CD4-positive, alpha-beta T cell (primary cell): Measurements from ENCODE around the gene LIN28B. TPM values are rescaled to one million over a fixed set of nuclear protein-coding genes. Genes with fewer than 3 reads are reported as not detected.

ENCODE experiments used
- ATAC-seq: fragments of 200-7000 bp; cut with Tn5 transposase; one replicate; pipeline ENCODE4 v1.10.0; 2022; ENCODE audit warnings: mild to moderate bottlenecking; ENCODE audit not compliant: poor library complexity
- CTCF ChIA-PET: fragments of 350-600 bp; sonication (Branson Sonifier 250); formaldehyde crosslinking; loops from one replicate; lab custom pipeline; 2021; ENCODE audit warnings: antibody characterized with exemption, inconsistent platforms; lab: Charles Lee
- POLR2A ChIA-PET: fragments of 350-600 bp; sonication (Branson Sonifier 250); formaldehyde crosslinking; loops from one replicate; lab custom pipeline; 2021; ENCODE audit warnings: antibody characterized with exemption, inconsistent platforms; lab: Charles Lee
- DNase-seq, 14 experiments: peaks; one replicate each; pipeline ENCODE4 v3.0.0-alpha.2; 2013 to 2020; ENCODE audit warnings: mixed read lengths in 2 of 14
- H3K27ac ChIP-seq, 2 donors: one replicate each; pipeline versions ENCODE4 v1.5.1 to v1.7.0; 2013; ENCODE audit warnings: low read length in 2 of 2, low read depth in 1 of 2, mild to moderate bottlenecking in 1 of 2
- H3K27me3 ChIP-seq, 2 experiments: 1 replicate in 1 of 2; 2 replicates in 1 of 2; pipeline versions ENCODE4 v1.6.1 to v1.7.0; 2013; ENCODE audit warnings: low read length in 2 of 2, control low read depth in 1 of 2, mild to moderate bottlenecking in 1 of 2, moderate library complexity in 1 of 2; ENCODE audit not compliant: insufficient read depth in 2 of 2, control insufficient read depth in 1 of 2
- H3K36me3 ChIP-seq: one replicate; pipeline ENCODE4 v1.6.1; 2013; ENCODE audit warnings: low read length, control low read depth; ENCODE audit not compliant: insufficient read depth
- H3K4me1 ChIP-seq: one replicate; pipeline ENCODE4 v1.6.1; 2013; ENCODE audit warnings: low read length, control low read depth; ENCODE audit not compliant: insufficient read depth
- H3K4me3 ChIP-seq: one replicate; pipeline ENCODE4 v1.5.1; 2013; ENCODE audit warnings: mild to moderate bottlenecking, low read length, moderate library complexity
- H3K9me3 ChIP-seq, 2 experiments: 1 replicate in 1 of 2; 2 replicates in 1 of 2; pipeline versions ENCODE4 v1.6.1 to v1.7.0; 2013; ENCODE audit warnings: low read length in 2 of 2, mild to moderate bottlenecking in 2 of 2, control low read depth in 1 of 2, moderate library complexity in 1 of 2; ENCODE audit not compliant: control insufficient read depth in 1 of 2, insufficient read depth in 1 of 2
- H3K27ac Mint-ChIP-seq: one replicate; pipeline ENCODE4 v1.8.0; 2020; ENCODE audit warnings: mixed read lengths
- H3K27me3 Mint-ChIP-seq: one replicate; pipeline ENCODE4 v1.8.0; 2021; ENCODE audit warnings: mixed read lengths
- H3K36me3 Mint-ChIP-seq: one replicate; pipeline ENCODE4 v1.8.0; 2021; ENCODE audit warnings: low read depth, mixed read lengths
- H3K4me1 Mint-ChIP-seq: one replicate; pipeline ENCODE4 v1.8.0; 2021; ENCODE audit warnings: low read depth, mixed read lengths
- H3K4me3 Mint-ChIP-seq: one replicate; pipeline ENCODE4 v1.8.0; 2020; ENCODE audit warnings: mild to moderate bottlenecking, mixed read lengths
- H3K9me3 Mint-ChIP-seq: one replicate; pipeline ENCODE4 v1.8.0; 2020; ENCODE audit warnings: mixed read lengths
- CTCF ChIP-seq: fragments of 200-600 bp; IDR thresholded peaks from one replicate; pipeline ENCODE4 v1.8.0; 2022; ENCODE audit warnings: antibody characterized with exemption, mild to moderate bottlenecking
- intact Hi-C, 2 experiments: fragments of 100-400 bp; cut with DNase I in 1 of 2; cut with micrococcal nuclease in 1 of 2; formaldehyde crosslinking; loops; one replicate each; pipeline versions ENCODE4 v1.15.1 to v1.9.0; 2023 to 2025; cut with DNase I, micrococcal nuclease
- total RNA-seq, 174 experiments: library from RNA in 2 of 174; stranded (reverse) in 2 of 174; gene quantifications; one replicate each; pipeline ENCODE4 v1.2.3 and lab custom pipeline; 2021 to 2026

The LIN28B gene
- total RNA-seq, 2 experiments from 2014 or later, result not detected

GRCh38 chr6:105022416-105022815 lies 65.5 kb downstream of the LIN28B start:
- H3K4me1 ChIP-seq, result no peaks in the 10 kb centered on the region
- no peak overlapping the region for H3K4me3 ChIP-seq
- Mint-ChIP-seq H3K4me3 (no peak overlapping the region), H3K9me3 (no peaks in the 10 kb centered on the region), H3K36me3 (no peaks in the 10 kb centered on the region), H3K27ac (no peak overlapping the region), H3K4me1 (no peaks in the 10 kb centered on the region), H3K27me3 (peaks cover 32% of the 10 kb centered on the region)
- H3K9me3 ChIP-seq, result no peaks in the 10 kb centered on the region
- intact Hi-C loops, result no loop called here
- ChIA-PET POLR2A (no interaction called here), CTCF (no interaction called here)
- DNase-seq (no peak), ATAC-seq (no peak)
- no peaks in the 10 kb centered on the region for H3K36me3 ChIP-seq
- H3K27ac ChIP-seq, result no peak overlapping the region
- H3K27me3 ChIP-seq, result peaks cover 5% of the 10 kb centered on the region in 2 experiments
- no peak for TF ChIP-seq CTCF

- intact Hi-C loops, result no loop called here
- H3K4me3 Mint-ChIP-seq, result no peak overlapping the region
- Histone ChIP-seq H3K4me3 (no peak overlapping the region), H3K27me3 (peaks cover 5 to 11% of the 10 kb centered on the region in 2 experiments), H3K4me1 (no peaks in the 10 kb centered on the region), H3K27ac (no peak overlapping the region), H3K9me3 (no peaks in the 10 kb centered on the region), H3K36me3 (no peaks in the 10 kb centered on the region)
- ATAC-seq, result no peak
- H3K4me1 Mint-ChIP-seq, result no peaks in the 10 kb centered on the region
- CTCF ChIA-PET, result no interaction called here
- TF ChIP-seq CTCF, result no peak
- peaks cover 22% of the 10 kb centered on the region for H3K27me3 Mint-ChIP-seq
- no peak overlapping the region for H3K27ac Mint-ChIP-seq
- H3K36me3 Mint-ChIP-seq, result no peaks in the 10 kb centered on the region
- POLR2A ChIA-PET, result no interaction called here
- no peaks in the 10 kb centered on the region for H3K9me3 Mint-ChIP-seq
- DNase-seq, result no peak
Observed at GRCh38 chr6:105024803-105025202, 67.9 kb downstream of the LIN28B start.

GRCh38 chr6:105028898-105029297 lies 72.0 kb downstream of the LIN28B start:
- intact Hi-C loops, result no loop called here
- H3K4me1 Mint-ChIP-seq, result no peaks in the 10 kb centered on the region
- TF ChIP-seq CTCF, result no peak
- Histone ChIP-seq H3K4me3 (no peak overlapping the region), H3K27me3 (peaks cover 0 to 6% of the 10 kb centered on the region in 2 experiments), H3K36me3 (no peaks in the 10 kb centered on the region), H3K4me1 (no peaks in the 10 kb centered on the region), H3K27ac (no peak overlapping the region), H3K9me3 (no peaks in the 10 kb centered on the region)
- ChIA-PET CTCF (no interaction called here), POLR2A (no interaction called here)
- H3K36me3 Mint-ChIP-seq, result no peaks in the 10 kb centered on the region
- no peak for DNase-seq
- H3K9me3 Mint-ChIP-seq, result no peaks in the 10 kb centered on the region
- peaks cover 6% of the 10 kb centered on the region for H3K27me3 Mint-ChIP-seq
- no peak overlapping the region for H3K4me3 Mint-ChIP-seq
- ATAC-seq, result no peak
- no peak overlapping the region for H3K27ac Mint-ChIP-seq
